Nephron (organoid): ENCODE results near the gene ASTL.

Experiments
- H3K27ac Mint-ChIP-seq, 3 experiments: 2 replicates each; pipeline ENCODE4 v1.8.0; 2020; ENCODE audit warnings: mixed read lengths in 3 of 3, mild to moderate bottlenecking in 2 of 3, moderate library complexity in 1 of 3
- H3K27me3 Mint-ChIP-seq: 2 replicates; pipeline ENCODE4 v1.8.0; 2021; ENCODE audit warnings: low read depth, mild to moderate bottlenecking, moderate library complexity, mixed read lengths
- H3K36me3 Mint-ChIP-seq: 2 replicates; pipeline ENCODE4 v1.8.0; 2020; ENCODE audit warnings: low read depth, mixed read lengths
- H3K4me1 Mint-ChIP-seq: 2 replicates; pipeline ENCODE4 v1.8.0; 2020; ENCODE audit warnings: mixed read lengths
- H3K4me3 Mint-ChIP-seq, 3 experiments: 2 replicates each; pipeline ENCODE4 v1.8.0; 2020; ENCODE audit warnings: mild to moderate bottlenecking in 3 of 3, mixed read lengths in 3 of 3, moderate library complexity in 2 of 3
- H3K9me3 Mint-ChIP-seq: 2 replicates; pipeline ENCODE4 v1.8.0; 2020; ENCODE audit warnings: mixed read lengths
- CTCF ChIP-seq, 3 experiments: fragments of 200-600 bp; sonication (generic); IDR thresholded peaks; one replicate each; pipeline ENCODE4 v1.5.0; 2021; ENCODE audit warnings: antibody characterized with exemption in 3 of 3; ENCODE audit not compliant: unreplicated experiment in 3 of 3

ASTL gene

GRCh38 chr2:96108151-96108540, 30.2 kb downstream of the ASTL start:
- Mint-ChIP-seq H3K4me1 (peaks cover 10% of the 10 kb centered on the region), H3K4me3 (no peak overlapping the region), H3K27ac (no peak overlapping the region), H3K36me3 (no peaks in the 10 kb centered on the region), H3K9me3 (peaks cover 4% of the 10 kb centered on the region), H3K27me3 (peaks cover 5% of the 10 kb centered on the region)
- no peak for TF ChIP-seq CTCF (IDR thresholded peaks at IDR 0.05; ENCODE audit: unreplicated experiment in 3 of 3)

- Mint-ChIP-seq H3K27me3 (peaks cover 5% of the 10 kb centered on the region), H3K4me1 (peaks cover 10% of the 10 kb centered on the region), H3K9me3 (peaks cover 4% of the 10 kb centered on the region), H3K27ac (no peak overlapping the region), H3K36me3 (no peaks in the 10 kb centered on the region), H3K4me3 (no peak overlapping the region)
- TF ChIP-seq CTCF (IDR thresholded peaks at IDR 0.05; ENCODE audit: unreplicated experiment in 3 of 3), result no peak
These were observed 30.6 kb downstream of the ASTL start for GRCh38 chr2:96107708-96108065.

GRCh38 chr2:96106991-96107707, 31.2 kb downstream of the ASTL start:
- peaks cover 4% of the 10 kb centered on the region for H3K9me3 Mint-ChIP-seq
- H3K36me3 Mint-ChIP-seq, result no peaks in the 10 kb centered on the region
- no peak for TF ChIP-seq CTCF (IDR thresholded peaks at IDR 0.05; ENCODE audit: unreplicated experiment in 3 of 3)
- H3K4me1 Mint-ChIP-seq, result peaks cover 10% of the 10 kb centered on the region
- H3K4me3 Mint-ChIP-seq, result no peak overlapping the region
- peaks cover 6% of the 10 kb centered on the region for H3K27me3 Mint-ChIP-seq
- H3K27ac Mint-ChIP-seq, result no peak overlapping the region

- Mint-ChIP-seq H3K27me3 (peaks cover 5% of the 10 kb centered on the region), H3K36me3 (no peaks in the 10 kb centered on the region), H3K27ac (no peak overlapping the region), H3K4me3 (no peak overlapping the region), H3K4me1 (peaks cover 10% of the 10 kb centered on the region), H3K9me3 (peaks cover 4% of the 10 kb centered on the region)
- TF ChIP-seq CTCF (IDR thresholded peaks at IDR 0.05; ENCODE audit: unreplicated experiment in 3 of 3), result no peak
These were observed 32.1 kb downstream of the ASTL start for GRCh38 chr2:96105994-96106715.

- peaks cover 10% of the 10 kb centered on the region for H3K4me1 Mint-ChIP-seq
- no peak overlapping the region for H3K4me3 Mint-ChIP-seq
- no peak overlapping the region for H3K27ac Mint-ChIP-seq
- H3K27me3 Mint-ChIP-seq, result peaks cover 13% of the 10 kb centered on the region
- no peaks in the 10 kb centered on the region for H3K36me3 Mint-ChIP-seq
- no peak for TF ChIP-seq CTCF (IDR thresholded peaks at IDR 0.05; ENCODE audit: unreplicated experiment in 3 of 3)
- H3K9me3 Mint-ChIP-seq, result peaks cover 4% of the 10 kb centered on the region
These were observed 33.0 kb downstream of the ASTL start for GRCh38 chr2:96105152-96105915.
